GM10266 (cell line): Measurements from ENCODE around the gene CD55.

Source experiments
- DNase-seq: peaks from one replicate; pipeline ENCODE4 v3.0.0; 2012; ENCODE audit errors: extremely low spot score
- CTCF ChIP-seq: IDR thresholded peaks from 2 replicates; pipeline ENCODE4 v1.5.1; 2012; ENCODE audit warnings: mild to moderate bottlenecking, low read depth; ENCODE audit not compliant: control insufficient read depth, insufficient read depth; ENCODE audit errors: missing control alignments

Gene CD55

DNA sequence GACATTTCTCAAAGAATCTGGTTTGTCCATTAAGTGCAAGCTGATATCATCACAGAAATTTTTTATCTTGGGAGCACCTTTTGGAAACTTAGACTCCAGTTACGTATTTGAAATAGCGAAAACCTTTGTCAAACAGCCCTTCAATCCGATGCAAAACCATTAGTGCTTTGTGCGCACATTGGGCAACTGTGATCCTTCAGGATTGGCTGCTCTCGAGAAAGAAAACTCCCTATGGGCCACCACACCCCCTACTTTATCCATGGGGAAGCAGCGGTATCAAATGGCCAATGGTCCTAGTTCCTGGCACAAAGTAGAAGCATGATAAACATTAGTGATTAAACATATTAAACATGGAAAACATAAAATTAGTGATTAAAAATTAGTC is 16.0 kb upstream of the CD55 start:
- no peak for TF ChIP-seq CTCF
- no peak for DNase-seq

DNA sequence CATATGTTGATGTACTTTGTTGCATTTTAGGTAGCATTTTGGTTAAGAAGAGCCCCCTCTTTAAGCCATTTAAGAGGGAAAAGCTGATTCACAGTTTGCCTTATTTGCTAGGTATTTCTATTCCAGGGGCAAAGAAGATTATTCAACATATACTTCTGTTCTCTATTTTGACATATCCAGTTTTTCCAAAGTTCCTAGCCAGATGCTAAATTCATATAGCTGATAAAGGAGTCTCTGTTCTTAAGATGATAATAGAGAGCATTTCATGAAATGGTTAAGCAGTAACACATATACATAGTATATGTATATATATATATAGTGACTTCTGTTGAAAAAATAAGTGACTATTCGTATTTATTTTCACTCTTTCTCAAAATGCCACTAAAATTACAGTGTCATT is 15.5 kb upstream of the CD55 start:
- DNase-seq: no peak
- TF ChIP-seq CTCF: no peak

GRCh38 chr1:207306603-207307002 is 14.9 kb upstream of the CD55 start:
- no peak for DNase-seq
- TF ChIP-seq CTCF: no peak

GRCh38 chr1:207308451-207309190 is 12.9 kb upstream of the CD55 start:
- TF ChIP-seq CTCF: no peak
- DNase-seq: no peak

GRCh38 chr1:207309745-207310273 is 11.7 kb upstream of the CD55 start:
- DNase-seq: peak; percentile 17
- TF ChIP-seq CTCF: no peak

DNA sequence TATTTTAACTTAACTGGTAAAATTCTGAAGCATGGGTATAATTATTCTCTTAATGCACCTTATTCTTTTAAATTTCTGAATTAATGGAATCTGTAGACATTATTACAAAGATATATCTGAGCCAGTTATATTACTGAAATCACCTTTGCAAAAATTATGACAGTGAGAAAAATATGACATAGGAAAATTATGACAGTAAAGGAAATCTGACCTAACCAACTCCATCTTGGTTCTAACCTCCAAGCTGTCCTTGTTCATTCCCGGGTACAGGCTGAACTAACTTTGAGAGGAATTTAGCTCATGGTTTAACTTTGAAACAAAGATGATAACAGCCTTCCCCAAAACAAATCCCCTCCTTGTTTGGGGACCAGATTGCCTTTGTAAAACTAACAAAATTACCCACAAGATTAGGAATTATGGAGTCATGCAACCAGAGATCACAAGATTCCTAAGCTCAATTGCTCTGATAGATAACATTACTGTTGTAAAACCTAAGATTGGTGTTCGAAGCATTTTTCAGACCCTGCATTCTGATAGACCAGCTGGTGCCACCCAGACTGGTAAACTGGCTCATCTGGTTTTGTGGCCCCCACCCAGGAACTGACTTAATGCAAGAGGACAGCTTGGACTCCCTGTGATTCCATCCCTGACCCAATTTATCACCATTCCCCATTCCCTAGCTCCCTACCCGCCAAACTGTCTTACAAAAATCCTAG is 9.4 kb upstream of the CD55 start:
- DNase-seq: no peak
- TF ChIP-seq CTCF: no peak

DNA sequence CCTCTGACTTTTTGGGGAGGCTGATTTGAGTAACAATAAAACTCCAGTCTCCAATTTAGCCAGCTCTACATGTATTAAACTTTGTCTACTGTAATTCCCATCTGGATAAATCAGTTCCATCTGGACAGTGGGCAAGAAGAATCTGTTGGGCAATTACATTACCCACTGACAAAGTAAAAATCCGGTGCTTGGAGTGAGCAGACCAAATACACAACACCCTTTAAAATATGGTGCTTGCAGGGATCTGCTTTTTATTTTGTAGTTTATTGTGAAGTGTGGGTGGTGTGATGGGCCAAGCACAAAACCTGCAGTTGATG is 8.9 kb upstream of the CD55 start:
- TF ChIP-seq CTCF: no peak
- no peak for DNase-seq
